Body of pancreas (tissue), 4 donors: ENCODE data around the gene ARNT2. TPM values are rescaled to one million over a fixed set of nuclear protein-coding genes. Genes with fewer than 3 reads are reported as not detected.

Experiments
- ATAC-seq: fragments of 150-250 bp; one replicate; pipeline ENCODE4 v1.9.1; 2016
- DNase-seq, 4 donors: peaks; one replicate each; pipeline ENCODE4 v3.0.0-alpha.2; 2019
- H3K27ac ChIP-seq, 4 donors: fragments of 200-600 bp; sonication (generic); 1 replicate in 3 of 4; 2 replicates in 1 of 4; pipeline versions ENCODE4 v1.5.1 to v1.6.1; 2016 to 2019; ENCODE audit warnings: mild to moderate bottlenecking in 1 of 4, mixed read lengths in 1 of 4, moderate library complexity in 1 of 4
- H3K27me3 ChIP-seq, 2 donors: fragments of 200-600 bp; sonication (generic); one replicate each; pipeline ENCODE4 v1.6.0; 2016; ENCODE audit warnings: mild to moderate bottlenecking in 1 of 2
- H3K36me3 ChIP-seq, 2 donors: fragments of 200-600 bp; sonication (generic); replicated peaks in 1 of 2; 2 replicates each; pipeline ENCODE4 v1.5.1; 2016; ENCODE audit warnings: low read depth in 2 of 2; ENCODE audit not compliant: insufficient read depth in 1 of 2
- H3K4me1 ChIP-seq: fragments of 200-600 bp; sonication (generic); one replicate; pipeline ENCODE4 v1.6.0; 2016
- H3K4me3 ChIP-seq, 2 donors: fragments of 200-600 bp; sonication (generic); 1 replicate in 1 of 2; 2 replicates in 1 of 2; pipeline ENCODE4 v1.5.1; 2016 to 2019
- H3K9me3 ChIP-seq, 3 donors: fragments of 200-600 bp; sonication (generic); 1 replicate in 2 of 3; 2 replicates in 1 of 3; pipeline ENCODE4 v1.5.1; 2016
- CTCF ChIP-seq, 7 experiments: fragments of 450-650 bp in 4 of 7; fragments of 200-600 bp in 3 of 7; sonication (generic) in 3 of 7; IDR thresholded peaks; one replicate each; pipeline ENCODE4 v1.5.1; 2016 to 2019; ENCODE audit warnings: antibody characterized with exemption in 7 of 7
- POLR2A ChIP-seq, 3 donors: fragments of 450-650 bp; IDR thresholded peaks; one replicate each; pipeline ENCODE4 v1.6.1; 2016; ENCODE audit warnings: antibody characterized with exemption in 3 of 3, mild to moderate bottlenecking in 2 of 3
- WGBS, 2 donors: methylation state at CpG; one replicate each; pipeline ENCODE4 v1.1.5; 2017; 5-methylcytosine and 5-hydroxymethylcytosine counted together
- intact Hi-C: fragments of 100-400 bp; cut with DNase I; formaldehyde crosslinking; loops from one replicate; pipeline ENCODE4 v1.15.1; 2023
- total RNA-seq, 2 donors: library from RNA; depleted of rRNA; stranded (reverse); fragments of >200 nt; gene quantifications; one replicate each; pipeline ENCODE4 v1.1.0, GENCODE V29; 2016

ARNT2 gene
- total RNA-seq, 2 donors from 2014 or later = 5.3 to 5.4 TPM

GRCh38 chr15:80608688-80609087, 204.5 kb downstream of the ARNT2 start:
- H3K27ac ChIP-seq = no peak overlapping the region
- no peaks in the 10 kb centered on the region for H3K9me3 ChIP-seq
- H3K4me1 ChIP-seq = peaks cover 12% of the 10 kb centered on the region
- H3K27me3 ChIP-seq = no peaks in the 10 kb centered on the region
- intact Hi-C loops = no loop called here
- ATAC-seq (no peak), DNase-seq (no peak)
- H3K4me3 ChIP-seq = no peak overlapping the region
- no peaks in the 10 kb centered on the region for H3K36me3 ChIP-seq
- TF ChIP-seq CTCF (IDR thresholded peaks at IDR 0.05) (no peak), POLR2A (IDR thresholded peaks at IDR 0.05) (no peak)
- WGBS, 2 donors = 7 to 35% methylated on average over 1 of the region's 1 CpG

GRCh38 chr15:80609091-80609490, 204.9 kb downstream of the ARNT2 start:
- H3K27me3 ChIP-seq = no peaks in the 10 kb centered on the region
- no peak for ATAC-seq
- no peaks in the 10 kb centered on the region for H3K36me3 ChIP-seq
- TF ChIP-seq CTCF (IDR thresholded peaks at IDR 0.05) = no peak
- TF ChIP-seq POLR2A (IDR thresholded peaks at IDR 0.05) = no peak
- no peak for DNase-seq
- no peak overlapping the region for H3K4me3 ChIP-seq
- no peak overlapping the region for H3K27ac ChIP-seq
- peaks cover 12% of the 10 kb centered on the region for H3K4me1 ChIP-seq
- WGBS, 2 donors = 77 to 88% methylated on average over 4 of the region's 4 CpGs
- intact Hi-C loops = no loop called here
- H3K9me3 ChIP-seq = no peaks in the 10 kb centered on the region

GRCh38 chr15:80609512-80609946, 205.3 kb downstream of the ARNT2 start:
- ATAC-seq = no peak
- no peaks in the 10 kb centered on the region for H3K36me3 ChIP-seq
- 58 to 65% methylated on average over 4 of the region's 4 CpGs for WGBS, 2 donors
- H3K9me3 ChIP-seq = no peaks in the 10 kb centered on the region
- no peak for TF ChIP-seq CTCF (IDR thresholded peaks at IDR 0.05)
- TF ChIP-seq POLR2A (IDR thresholded peaks at IDR 0.05) = no peak
- H3K27me3 ChIP-seq = no peaks in the 10 kb centered on the region
- intact Hi-C loops = no loop called here
- H3K4me3 ChIP-seq = no peak overlapping the region
- no peak for DNase-seq
- H3K27ac ChIP-seq = no peak overlapping the region
- peaks cover 12% of the 10 kb centered on the region for H3K4me1 ChIP-seq

GRCh38 chr15:80611543-80612080, 207.4 kb downstream of the ARNT2 start:
- 89 to 95% methylated on average over 4 to 7 of the region's 7 CpGs for WGBS, 2 donors
- intact Hi-C loops = no loop called here

More at GRCh38 chr15:80611543-80612080, 207.4 kb downstream of the ARNT2 start:
- DNase-seq = no peak
- no peak for TF ChIP-seq CTCF (IDR thresholded peaks at IDR 0.05)
- no peak for TF ChIP-seq POLR2A (IDR thresholded peaks at IDR 0.05)
- no peaks in the 10 kb centered on the region for H3K27me3 ChIP-seq
- H3K36me3 ChIP-seq = no peaks in the 10 kb centered on the region
- H3K4me1 ChIP-seq = peaks cover 25% of the 10 kb centered on the region
- H3K4me3 ChIP-seq = no peak overlapping the region
- H3K27ac ChIP-seq = no peak overlapping the region
- ATAC-seq = no peak
- H3K9me3 ChIP-seq = no peaks in the 10 kb centered on the region
